Breast epithelium (tissue), 4 donors: ENCODE data around the gene FAM174C. TPM values are rescaled to one million over a fixed set of nuclear protein-coding genes. Genes with fewer than 3 reads are reported as not detected.
A peak's percentile ranks its signal among the peaks of the same experiment; 100 is the strongest.

Experiments
- DNase-seq, 2 donors: peaks; one replicate each; pipeline ENCODE4 v3.0.0-alpha.2; 2019; ENCODE audit warnings: low spot score in 2 of 2
- H3K27ac ChIP-seq, 2 donors: fragments of 200-600 bp; sonication (generic) in 1 of 2; one replicate each; pipeline ENCODE4 v1.5.1; 2016 to 2019; ENCODE audit warnings: mild to moderate bottlenecking in 1 of 2
- H3K27me3 ChIP-seq, 2 donors: fragments of 200-600 bp; sonication (generic) in 1 of 2; one replicate each; pipeline versions ENCODE4 v1.5.1 to v1.6.0; 2017 to 2019; ENCODE audit warnings: control low read depth in 1 of 2, mild to moderate bottlenecking in 1 of 2
- H3K36me3 ChIP-seq: fragments of 200-600 bp; one replicate; pipeline ENCODE4 v1.5.1; 2019
- H3K4me1 ChIP-seq, 2 donors: fragments of 200-600 bp; sonication (generic); one replicate each; pipeline ENCODE4 v1.5.1; 2016 to 2019; ENCODE audit warnings: control low read depth in 1 of 2
- H3K4me3 ChIP-seq, 3 donors: fragments of 200-600 bp; sonication (generic); 1 replicate in 2 of 3; 2 replicates in 1 of 3; pipeline ENCODE4 v1.5.1; 2016 to 2019; ENCODE audit warnings: mild to moderate bottlenecking in 3 of 3, moderate library complexity in 2 of 3
- H3K9me3 ChIP-seq, 2 donors: fragments of 200-600 bp; sonication (generic) in 1 of 2; one replicate each; pipeline ENCODE4 v1.5.1; 2016 to 2019; ENCODE audit warnings: control low read depth in 1 of 2
- POLR2A ChIP-seq: fragments of 450-650 bp; IDR thresholded peaks from one replicate; pipeline ENCODE4 v1.6.1; 2016; ENCODE audit warnings: antibody characterized with exemption, mild to moderate bottlenecking, moderate library complexity
- POLR2AphosphoS5 ChIP-seq, 3 donors: sonication (generic); formaldehyde crosslinking; IDR thresholded peaks; one replicate each; pipeline ENCODE4 v1.6.1; 2017; ENCODE audit warnings: antibody characterized with exemption in 3 of 3
- intact Hi-C: fragments of 100-400 bp; cut with DNase I; formaldehyde crosslinking; loops from one replicate; pipeline ENCODE4 v1.15.1; 2023; ENCODE audit warnings: low total_unique reads
- total RNA-seq, 3 donors: library from RNA; depleted of rRNA; stranded (reverse); fragments of >200 nt; gene quantifications; one replicate each; pipeline ENCODE4 v1.1.0, GENCODE V29; 2016
- TF ChIP-seq, protein P1 (sequence below), 3 donors: fragments of 450-650 bp; IDR thresholded peaks; one replicate each; pipeline ENCODE4 v1.5.1; 2016 to 2017; ENCODE audit warnings: antibody characterized with exemption in 3 of 3, mild to moderate bottlenecking in 3 of 3, moderate library complexity in 3 of 3

Gene FAM174C
- total RNA-seq, 3 donors from 2014 or later: 43.9 to 60.6 (median 53.1) TPM

DNA sequence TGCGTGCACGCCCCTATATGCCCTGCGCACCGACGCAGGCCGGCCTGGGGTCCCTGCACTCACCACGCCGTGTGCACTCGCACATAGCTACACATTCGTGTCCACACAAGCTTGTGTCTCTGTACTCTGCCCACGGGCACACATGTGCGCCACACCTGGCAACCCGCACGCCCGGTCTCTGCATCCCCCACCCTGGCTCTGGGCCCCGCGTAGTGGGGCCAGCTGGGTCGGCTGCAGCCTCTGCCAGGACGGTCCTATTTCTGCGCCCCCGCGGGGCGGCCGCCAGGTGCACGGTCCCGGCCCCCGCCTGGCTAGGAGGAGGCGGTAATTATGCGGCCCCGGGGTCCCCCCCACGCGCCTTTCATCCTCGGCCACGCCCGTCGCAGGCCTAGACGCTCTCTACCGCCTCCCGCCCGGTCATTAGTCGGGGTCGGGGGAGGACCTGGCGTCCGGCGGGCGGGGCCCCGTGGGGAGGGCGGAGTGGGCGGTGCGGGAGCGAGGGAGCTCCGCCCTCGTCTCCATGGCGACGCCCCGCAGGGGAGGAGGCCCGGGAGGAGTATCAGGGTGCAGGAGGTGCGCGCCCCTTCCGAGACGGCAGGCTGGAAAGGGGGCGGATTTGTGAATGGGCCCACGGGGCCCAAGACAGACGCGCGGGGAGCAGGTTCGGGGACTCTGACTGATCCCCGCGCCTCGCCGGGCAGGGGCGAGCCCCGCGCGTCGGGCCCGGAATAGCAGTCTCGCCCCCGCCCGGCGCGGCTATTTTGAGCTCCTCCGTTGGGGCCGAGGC, 9.0 kb upstream of the FAM174C start:
- Histone ChIP-seq H3K36me3 (no peaks in the 10 kb centered on the region), H3K27ac (peak overlapping the region; percentile 97 to 98), H3K27me3 (no peaks in the 10 kb centered on the region), H3K4me3 (peak overlapping the region; percentile 43 to 74 (median 56)), H3K9me3 (no peaks in the 10 kb centered on the region), H3K4me1 (peaks cover 45 to 58% of the 10 kb centered on the region in 2 donors)
- peak in 1 of 2 donors; percentile 87 for DNase-seq
- no peak for TF ChIP-seq POLR2A
- TF ChIP-seq, protein P1, sequence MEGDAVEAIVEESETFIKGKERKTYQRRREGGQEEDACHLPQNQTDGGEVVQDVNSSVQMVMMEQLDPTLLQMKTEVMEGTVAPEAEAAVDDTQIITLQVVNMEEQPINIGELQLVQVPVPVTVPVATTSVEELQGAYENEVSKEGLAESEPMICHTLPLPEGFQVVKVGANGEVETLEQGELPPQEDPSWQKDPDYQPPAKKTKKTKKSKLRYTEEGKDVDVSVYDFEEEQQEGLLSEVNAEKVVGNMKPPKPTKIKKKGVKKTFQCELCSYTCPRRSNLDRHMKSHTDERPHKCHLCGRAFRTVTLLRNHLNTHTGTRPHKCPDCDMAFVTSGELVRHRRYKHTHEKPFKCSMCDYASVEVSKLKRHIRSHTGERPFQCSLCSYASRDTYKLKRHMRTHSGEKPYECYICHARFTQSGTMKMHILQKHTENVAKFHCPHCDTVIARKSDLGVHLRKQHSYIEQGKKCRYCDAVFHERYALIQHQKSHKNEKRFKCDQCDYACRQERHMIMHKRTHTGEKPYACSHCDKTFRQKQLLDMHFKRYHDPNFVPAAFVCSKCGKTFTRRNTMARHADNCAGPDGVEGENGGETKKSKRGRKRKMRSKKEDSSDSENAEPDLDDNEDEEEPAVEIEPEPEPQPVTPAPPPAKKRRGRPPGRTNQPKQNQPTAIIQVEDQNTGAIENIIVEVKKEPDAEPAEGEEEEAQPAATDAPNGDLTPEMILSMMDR (IDR thresholded peaks at IDR 0.05): no peak
- TF ChIP-seq POLR2AphosphoS5 (IDR thresholded peaks at IDR 0.05): peak in 2 of 3 donors; percentile 5 to 8
- intact Hi-C loops: no loop called here

- Histone ChIP-seq H3K27ac (peak overlapping the region; percentile 97 to 98), H3K4me1 (peaks cover 48 to 61% of the 10 kb centered on the region in 2 donors), H3K27me3 (no peaks in the 10 kb centered on the region), H3K4me3 (peak overlapping the region; percentile 43 to 74 (median 56)), H3K9me3 (no peaks in the 10 kb centered on the region), H3K36me3 (peaks cover 3% of the 10 kb centered on the region)
- DNase-seq: peak in 1 of 2 donors; percentile 82
- intact Hi-C loops: no loop called here
- TF ChIP-seq POLR2A: no peak
- peak; percentile 4 to 80 (median 53) for TF ChIP-seq POLR2AphosphoS5 (IDR thresholded peaks at IDR 0.05)
- TF ChIP-seq, protein P1 (IDR thresholded peaks at IDR 0.05): peak; percentile 90 to 99 (median 95)
Measured at GRCh38 chr19:1266916-1267476, 8.3 kb upstream of the FAM174C start.

- Histone ChIP-seq H3K4me3 (peak overlapping the region in 2 of 3 donors; percentile 56 to 74), H3K27ac (peak overlapping the region; percentile 99 to 100)
- intact Hi-C loops: no loop called here
Measured at GRCh38 chr19:1267477-1268225, 7.7 kb upstream of the FAM174C start.

GRCh38 chr19:1268226-1269064, 6.9 kb upstream of the FAM174C start:
- H3K4me1 ChIP-seq: peaks cover 39 to 62% of the 10 kb centered on the region in 2 donors
- H3K9me3 ChIP-seq: no peaks in the 10 kb centered on the region
- H3K27me3 ChIP-seq: no peaks in the 10 kb centered on the region
- intact Hi-C loops: no loop called here
- H3K36me3 ChIP-seq: peaks cover 5% of the 10 kb centered on the region
- DNase-seq: no peak
- TF ChIP-seq POLR2A (no peak), POLR2AphosphoS5 (IDR thresholded peaks at IDR 0.05) (no peak)
- TF ChIP-seq, protein P1 (IDR thresholded peaks at IDR 0.05): no peak
- H3K4me3 ChIP-seq: peak overlapping the region; percentile 64 to 80 (median 78)
- H3K27ac ChIP-seq: peak overlapping the region; percentile 99 to 100

More at GRCh38 chr19:1267477-1268225, 7.7 kb upstream of the FAM174C start:
- no peaks in the 10 kb centered on the region for H3K9me3 ChIP-seq
- H3K36me3 ChIP-seq: peaks cover 5% of the 10 kb centered on the region
- H3K27me3 ChIP-seq: no peaks in the 10 kb centered on the region
- peaks cover 42 to 58% of the 10 kb centered on the region in 2 donors for H3K4me1 ChIP-seq
- DNase-seq: no peak
- TF ChIP-seq POLR2AphosphoS5 (IDR thresholded peaks at IDR 0.05) (no peak), POLR2A (no peak)
- TF ChIP-seq, protein P1 (IDR thresholded peaks at IDR 0.05): no peak
